IMR-90 (cell line): Measurements from ENCODE around the gene CAMTA1. TPM values are rescaled to one million over a fixed set of nuclear protein-coding genes. Genes with fewer than 3 reads are reported as not detected.

ENCODE experiments used
- ATAC-seq: fragments of 200-7000 bp; cut with Tn5 transposase; 2 replicates; pipeline ENCODE4 v1.9.1; 2020; ENCODE audit warnings: low read depth, mild to moderate bottlenecking, moderate library complexity
- BruUV-seq: library from RNA; stranded (reverse); fragments of 400-500 nt; replicated peaks from 2 replicates; lab custom pipeline; 2021; lab: Mats Ljungman, UMichigan
- CTCF ChIA-PET: fragments of 300-600 bp; formaldehyde crosslinking; extraction: SDS; loops from one replicate; lab custom pipeline; 2021; ENCODE audit warnings: antibody characterized with exemption; lab: Yijun Ruan, JAX
- POLR2A ChIA-PET: fragments of 300-600 bp; sonication (Branson Sonifier 250); formaldehyde crosslinking; loops from one replicate; lab custom pipeline; 2022; ENCODE audit warnings: antibody characterized with exemption; ENCODE audit not compliant: unreplicated experiment; lab: Charles Lee
- DNase-seq: peaks from one replicate; pipeline ENCODE4 v3.0.0; 2013
- H2AFZ ChIP-seq: replicated peaks from 2 replicates; pipeline ENCODE3; 2013; ENCODE audit warnings: low read length, mild to moderate bottlenecking; ENCODE audit not compliant: poor library complexity
- H2AK5ac ChIP-seq: 2 replicates; pipeline ENCODE4 v1.6.1; 2013; ENCODE audit warnings: low read depth, low read length, inconsistent platforms
- H2AK9ac ChIP-seq: replicated peaks from 2 replicates; pipeline ENCODE3; 2013; ENCODE audit warnings: mild to moderate bottlenecking, low read depth, low read length, moderate library complexity; ENCODE audit not compliant: poor library complexity
- H2BK120ac ChIP-seq: 2 replicates; pipeline ENCODE4 v1.6.1; 2013; ENCODE audit warnings: low read depth, low read length, inconsistent platforms
- H2BK15ac ChIP-seq: 3 replicates; pipeline ENCODE4 v1.6.1; 2013; ENCODE audit warnings: low read depth, low read length, inconsistent platforms
- H2BK20ac ChIP-seq: 2 replicates; pipeline ENCODE4 v1.6.1; 2013; ENCODE audit warnings: low read depth, mild to moderate bottlenecking, inconsistent platforms, low read length, moderate library complexity
- H2BK5ac ChIP-seq: 2 replicates; pipeline ENCODE4 v1.6.1; 2013; ENCODE audit warnings: mild to moderate bottlenecking, low read depth, low read length, inconsistent platforms; ENCODE audit not compliant: poor library complexity, severe bottlenecking
- H3K14ac ChIP-seq: replicated peaks from 2 replicates; pipeline ENCODE4 v1.6.1; 2013; ENCODE audit warnings: low read depth, low read length, inconsistent platforms
- H3K18ac ChIP-seq: 2 replicates; pipeline ENCODE4 v1.6.1; 2013; ENCODE audit warnings: low read depth, low read length, control low read depth
- H3K23ac ChIP-seq: 2 replicates; pipeline ENCODE4 v1.6.1; 2013; ENCODE audit warnings: low read depth, low read length, inconsistent platforms
- H3K27ac ChIP-seq: 2 replicates; pipeline ENCODE4 v1.5.1; 2013; ENCODE audit warnings: mild to moderate bottlenecking, control low read depth, low read length; ENCODE audit not compliant: insufficient read depth
- H3K27me3 ChIP-seq: 2 replicates; pipeline ENCODE4 v1.6.1; 2013; ENCODE audit warnings: low read length; ENCODE audit not compliant: control insufficient read depth, insufficient read depth
- H3K36me3 ChIP-seq: 2 replicates; pipeline ENCODE4 v1.6.1; 2013; ENCODE audit warnings: low read length, mixed read lengths; ENCODE audit not compliant: control insufficient read depth, insufficient read depth
- H3K4ac ChIP-seq: 2 replicates; pipeline ENCODE4 v1.6.1; 2013; ENCODE audit warnings: low read depth, low read length, inconsistent platforms
- H3K4me1 ChIP-seq: 2 replicates; pipeline ENCODE4 v1.6.1; 2013; ENCODE audit warnings: low read length, mixed read lengths; ENCODE audit not compliant: control insufficient read depth, insufficient read depth
- H3K4me2 ChIP-seq: 2 replicates; pipeline ENCODE4 v1.6.1; 2013; ENCODE audit warnings: low read depth, mild to moderate bottlenecking, control low read depth, low read length, moderate library complexity
- H3K4me3 ChIP-seq: 2 replicates; pipeline ENCODE4 v1.5.1; 2013; ENCODE audit warnings: low read depth, mild to moderate bottlenecking, control low read depth, low read length, moderate library complexity; ENCODE audit not compliant: insufficient read depth
- H3K56ac ChIP-seq: 2 replicates; pipeline ENCODE4 v1.6.1; 2013; ENCODE audit warnings: low read length, inconsistent platforms; ENCODE audit not compliant: insufficient read depth; ENCODE audit errors: extremely low read depth
- H3K79me1 ChIP-seq, 2 experiments: 2 replicates each; pipeline ENCODE4 v1.6.1; 2013; ENCODE audit warnings: low read length in 2 of 2, inconsistent platforms in 1 of 2, low read depth in 1 of 2
- H3K9ac ChIP-seq: 2 replicates; pipeline ENCODE4 v1.6.1; 2013; ENCODE audit warnings: low read depth, low read length, control low read depth
- H3K9me1 ChIP-seq: 2 replicates; pipeline ENCODE4 v1.6.1; 2013; ENCODE audit warnings: low read length, inconsistent platforms; ENCODE audit not compliant: insufficient read depth
- H3K9me3 ChIP-seq: 2 replicates; pipeline ENCODE4 v1.6.1; 2013; ENCODE audit warnings: low read length; ENCODE audit not compliant: control insufficient read depth, insufficient read depth
- H4K20me1 ChIP-seq: 2 replicates; pipeline ENCODE4 v1.6.1; 2013; ENCODE audit warnings: low read length, inconsistent platforms; ENCODE audit not compliant: insufficient read depth
- H4K5ac ChIP-seq: 2 replicates; pipeline ENCODE4 v1.6.1; 2013; ENCODE audit warnings: mild to moderate bottlenecking, low read depth, low read length, control low read depth
- H4K8ac ChIP-seq, 2 experiments: 2 replicates each; pipeline ENCODE4 v1.6.1; 2013; ENCODE audit warnings: low read depth in 2 of 2, low read length in 2 of 2, control low read depth in 1 of 2, inconsistent platforms in 1 of 2
- H4K91ac ChIP-seq: 2 replicates; pipeline ENCODE4 v1.6.1; 2013; ENCODE audit warnings: low read depth, low read length, inconsistent platforms; ENCODE audit not compliant: insufficient read depth
- CTCF ChIP-seq: conservative IDR thresholded peaks from 2 replicates; pipeline ENCODE4 v1.5.1; 2012; ENCODE audit warnings: mild to moderate bottlenecking, low read depth, low read length, improper control_type of control experiment
- FOS ChIP-seq: fragments of 150-350 bp; IDR thresholded peaks from 2 replicates; pipeline ENCODE4 v1.6.1; 2016; ENCODE audit warnings: low read depth, low read length
- MAFK ChIP-seq: IDR thresholded peaks from 2 replicates; pipeline ENCODE4 v1.6.1; 2012; ENCODE audit warnings: low read depth, low read length, improper control_type of control experiment
- POLR2A ChIP-seq: IDR thresholded peaks from 2 replicates; pipeline ENCODE4 v1.6.1; 2012; ENCODE audit warnings: mild to moderate bottlenecking, low read depth, low read length
- RCOR1 ChIP-seq: IDR thresholded peaks from 2 replicates; pipeline ENCODE4 v1.6.1; 2012; ENCODE audit warnings: mild to moderate bottlenecking, low read length, improper control_type of control experiment; ENCODE audit not compliant: insufficient replicate concordance
- whole genome bisulfite sequencing, 2 experiments: methylation state at CpG; one replicate each; pipeline versions ENCODE4 v1.1.5 to v1.1.7; 2013; ENCODE audit warnings: missing lambda C conversion rate in 2 of 2; ENCODE audit not compliant: insufficient read length in 1 of 2; ENCODE audit errors: extremely low coverage in 2 of 2; 5-methylcytosine and 5-hydroxymethylcytosine counted together
- dilution Hi-C: fragments of 300-500 bp; cut with HindIII; formaldehyde crosslinking; loops from one replicate; pipeline ENCODE4 v1.14.3; 2018; ENCODE audit warnings: low sequenced_read_pairs; ENCODE audit not compliant: unreplicated experiment
- in situ Hi-C: fragments of 300-500 bp; cut with MboI; formaldehyde crosslinking; loops from 3 replicates; pipeline ENCODE4 v1.14.3; 2019; ENCODE audit warnings: low sequenced_read_pairs, inconsistent platforms, mixed read lengths
- intact Hi-C: fragments of 100-400 bp; cut with micrococcal nuclease; formaldehyde crosslinking; loops from 2 replicates; pipeline ENCODE4 v1.10.0; 2022
- polyA plus RNA-seq, 3 experiments: library from polyadenylated mRNA; depleted of rRNA; stranded (reverse); fragments of >200 nt; gene quantifications; 2 replicates each; pipeline ENCODE4 v1.2.3, GENCODE V29; 2012; ENCODE audit warnings: low replicate concordance in 1 of 3
- total RNA-seq: library from RNA; depleted of rRNA; stranded (reverse); fragments of >200 nt; gene quantifications from 2 replicates; pipeline ENCODE4 v1.2.3, GENCODE V29; 2012

Gene CAMTA1
- total and polyA plus RNA-seq, 2 of the 4 experiments (the other 2 are of a cell fraction), result 35.5 to 74.3 TPM

DNA sequence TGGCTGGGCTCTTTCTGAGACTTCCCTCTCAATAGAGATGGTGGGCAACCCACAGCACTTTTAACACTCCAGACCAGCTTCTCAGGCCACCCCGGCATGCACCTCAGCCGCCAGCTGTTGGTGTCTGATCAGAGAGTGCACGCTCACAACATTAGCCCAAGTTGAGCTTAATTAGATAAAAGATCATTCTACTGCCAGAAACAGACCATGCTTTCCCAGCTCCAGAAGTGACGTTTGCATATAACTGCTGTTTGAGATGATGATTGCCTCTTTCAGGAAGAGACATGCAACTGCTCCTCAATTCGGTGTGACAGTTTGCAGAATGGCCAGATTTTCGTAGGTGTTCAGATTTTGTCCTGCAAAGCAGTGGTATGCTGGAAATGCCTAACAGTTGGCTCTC lies 700.6 kb downstream of the CAMTA1 start:
- BruUV-seq, result no TSS peak
- no peak overlapping the region for H3K4ac ChIP-seq
- no peak overlapping the region for H3K18ac ChIP-seq
- H4K8ac ChIP-seq, result no peak overlapping the region
- no peak overlapping the region for H3K4me3 ChIP-seq
- H3K27ac ChIP-seq, result no peak overlapping the region
- no CpG with 5 or more reads among the region's 6 CpGs for WGBS, 2 experiments
- H3K27me3 ChIP-seq, result no peaks in the 10 kb centered on the region
- H2BK15ac ChIP-seq, result no peak overlapping the region
- no peak overlapping the region for H4K5ac ChIP-seq
- no peaks in the 10 kb centered on the region for H3K9me1 ChIP-seq
- no peak overlapping the region for H2BK20ac ChIP-seq
- in situ Hi-C loops, result no loop called here
- H3K4me2 ChIP-seq, result no peak overlapping the region
- H4K20me1 ChIP-seq, result no peaks in the 10 kb centered on the region
- no peak for DNase-seq
- ChIA-PET CTCF (no interaction called here), POLR2A (no interaction called here)
- TF ChIP-seq CTCF (no peak), RCOR1 (no peak), FOS (no peak), MAFK (no peak), POLR2A (no peak)
- ATAC-seq, result no peak
- H3K14ac ChIP-seq, result no peak overlapping the region
- H3K79me1 ChIP-seq, result no peaks in the 10 kb centered on the region
- H2AK9ac ChIP-seq, result no peak overlapping the region
- no peak overlapping the region for H3K23ac ChIP-seq
- dilution Hi-C loops, result no loop called here
- peaks cover 5% of the 10 kb centered on the region for H3K4me1 ChIP-seq
- intact Hi-C loops, result no loop called here
- H3K56ac ChIP-seq, result no peak overlapping the region
- H2AK5ac ChIP-seq, result no peak overlapping the region
- no peak overlapping the region for H2AFZ ChIP-seq
- H4K91ac ChIP-seq, result no peak overlapping the region
- no peaks in the 10 kb centered on the region for H3K36me3 ChIP-seq
- no peak overlapping the region for H3K9ac ChIP-seq
- H2BK5ac ChIP-seq, result no peak overlapping the region
- no peaks in the 10 kb centered on the region for H3K9me3 ChIP-seq
- no peak overlapping the region for H2BK120ac ChIP-seq
